ENCODE results near the gene EBF3.

The EBF3 gene

GRCh38 chr10:129786216-129786615, 177.9 kb downstream of the EBF3 start:
- DNase-seq: no peak

GRCh38 chr10:129785536-129785981, 178.5 kb downstream of the EBF3 start:
- no peak for DNase-seq

All from NCI-H2081 treated with DMSO at 0.1 percent for 48 hours (cell line).